Dedifferentiated amniotic fluid mesenchymal stem cell (primary cell): Measurements from ENCODE around the gene MEF2D.

Experiments used
- DNase-seq: peaks from one replicate; pipeline ENCODE4 v3.0.0-alpha.2; 2016; ENCODE audit errors: extremely low spot score

Gene MEF2D

DNA sequence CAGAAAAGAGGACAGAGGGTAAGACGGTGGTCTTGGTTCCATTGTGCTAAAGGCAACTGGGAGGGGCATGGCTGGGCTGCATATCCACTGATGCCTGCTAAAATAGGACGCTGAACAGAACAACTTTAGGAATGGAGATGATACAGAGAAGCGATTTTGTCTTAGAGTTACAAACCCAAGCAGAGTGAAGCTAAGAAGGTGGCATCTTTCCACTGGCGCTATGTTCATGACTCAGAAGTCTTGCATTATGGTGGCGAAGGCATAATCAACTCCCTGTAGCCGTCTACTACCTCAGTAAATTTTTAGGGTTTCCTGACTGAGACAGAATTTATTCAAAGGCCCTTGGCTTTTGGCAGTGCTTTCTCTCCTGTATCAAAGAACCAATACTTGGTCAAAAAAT lies 57.3 kb downstream of the MEF2D start:
- DNase-seq: no peak

DNA sequence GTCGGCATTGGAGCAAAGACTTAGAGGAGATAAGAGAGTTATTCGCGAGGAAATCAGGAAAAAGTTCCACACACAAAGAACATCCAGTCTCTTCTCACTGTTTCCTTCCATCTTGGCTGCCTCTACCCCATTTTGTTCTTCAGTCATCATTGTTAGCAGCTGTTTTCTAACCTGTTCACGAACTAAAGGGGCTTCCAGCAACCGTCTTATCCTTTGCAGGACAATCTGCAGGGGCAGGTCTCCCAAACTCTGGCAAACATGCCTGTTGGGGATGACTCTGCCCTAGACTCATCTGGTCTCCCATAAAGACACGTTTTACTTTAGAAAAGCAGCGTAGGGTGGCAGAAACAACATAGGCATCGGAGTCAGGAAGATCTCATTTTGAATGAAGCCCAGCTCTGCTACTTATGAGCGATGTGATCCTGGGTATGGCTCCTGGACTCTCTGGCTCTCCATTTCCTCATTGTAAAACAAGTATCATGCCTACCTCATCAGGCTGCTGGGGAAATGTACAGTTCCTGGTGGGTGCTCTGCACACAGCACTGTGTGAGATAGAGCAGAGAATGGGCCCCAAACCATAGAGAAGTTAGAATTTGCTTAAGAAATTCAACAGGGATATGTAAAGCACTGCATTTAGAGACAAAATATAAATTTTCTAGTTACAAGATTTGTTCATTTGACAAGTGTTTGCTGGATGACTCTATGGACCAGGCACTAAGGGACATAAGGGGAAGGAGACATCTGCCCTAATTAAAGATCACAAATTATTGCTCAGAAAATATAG lies 59.7 kb downstream of the MEF2D start:
- DNase-seq: no peak

DNA sequence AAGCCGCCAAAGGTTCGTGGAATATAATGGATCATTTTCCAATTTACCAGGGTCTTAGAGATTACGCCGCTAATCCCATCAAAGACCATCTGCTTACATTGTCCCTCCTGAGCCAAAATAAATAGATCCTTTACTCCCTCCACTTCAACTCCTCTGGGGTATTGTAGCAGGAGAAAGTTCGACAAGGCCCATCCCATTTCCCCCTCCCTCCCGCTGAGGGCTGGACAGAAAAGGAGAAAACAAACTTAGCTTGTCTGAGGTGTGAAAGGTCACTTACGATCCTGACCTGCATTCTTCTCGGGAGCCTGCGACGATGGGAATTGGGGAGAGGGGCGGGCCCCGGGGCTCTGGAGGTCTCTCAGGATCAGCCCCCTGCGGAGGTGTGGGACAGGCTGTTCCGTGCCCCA lies 60.8 kb downstream of the MEF2D start:
- DNase-seq: no peak

DNA sequence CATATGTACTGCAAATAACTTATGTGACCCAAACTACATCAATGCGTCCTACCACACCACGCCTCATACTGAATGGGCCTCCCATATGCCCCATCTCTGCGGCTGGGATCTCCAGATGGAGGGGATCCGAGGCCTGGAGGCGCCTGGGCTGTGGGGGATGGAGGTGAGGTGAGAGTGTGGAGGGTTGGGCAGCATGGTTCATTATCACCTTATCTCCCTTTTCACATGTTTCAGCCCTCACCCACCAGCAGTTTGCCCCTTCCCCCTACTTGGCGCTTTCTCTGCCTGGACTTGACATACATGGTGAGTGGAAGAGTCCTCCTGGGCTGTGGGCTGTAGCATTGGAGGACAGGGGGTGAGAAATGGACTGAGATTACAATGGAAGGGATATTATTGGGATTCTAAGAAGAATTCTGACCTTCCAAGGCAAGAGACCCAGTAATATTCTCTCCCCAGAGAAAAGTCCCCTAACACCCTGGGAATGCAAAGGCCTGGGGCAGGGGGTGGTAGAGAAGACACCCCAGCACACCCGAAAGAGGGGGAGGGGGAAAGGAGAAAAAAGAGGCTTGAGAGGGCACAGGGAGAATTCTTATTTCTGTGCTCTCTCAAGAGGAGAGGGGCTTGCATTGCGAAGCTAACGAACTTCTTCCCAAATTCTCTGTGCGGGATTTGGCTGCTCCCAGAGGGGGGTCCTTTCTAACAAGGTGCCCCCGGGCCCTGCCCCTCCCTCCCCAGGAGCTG lies 61.4 kb downstream of the MEF2D start:
- no peak for DNase-seq

DNA sequence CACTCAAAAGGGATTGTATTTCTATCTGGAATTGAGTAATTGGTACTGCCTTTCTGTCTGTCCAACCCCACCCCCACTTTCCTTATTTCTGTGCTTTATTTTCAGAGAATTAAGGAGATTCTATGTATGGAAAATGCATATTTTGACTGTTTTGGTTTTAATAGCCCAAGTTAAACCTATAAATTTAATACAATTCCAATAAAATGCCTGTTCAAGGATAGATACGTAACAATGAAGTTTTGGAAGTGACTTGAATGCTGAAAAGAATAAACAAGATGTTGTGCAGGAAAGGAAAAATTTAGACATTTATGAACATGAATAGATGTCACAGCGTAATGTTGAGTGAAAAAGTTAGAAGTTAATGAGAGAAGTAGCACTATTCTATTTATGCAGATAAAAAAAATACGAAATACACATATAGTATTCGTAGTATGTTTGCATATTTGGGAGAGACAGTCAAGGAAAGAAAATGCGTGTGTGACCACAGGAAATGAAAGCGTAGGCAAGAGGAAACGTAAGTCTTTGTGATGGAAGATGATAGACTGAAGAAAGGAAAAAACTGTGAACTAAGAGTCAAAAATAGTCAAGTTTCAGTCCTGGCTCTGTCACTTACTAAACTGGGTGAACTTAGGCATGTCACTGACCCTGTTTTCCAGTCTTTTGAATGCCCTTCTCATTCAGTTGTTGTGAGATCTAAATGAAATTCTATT lies 62.1 kb downstream of the MEF2D start:
- no peak for DNase-seq

DNA sequence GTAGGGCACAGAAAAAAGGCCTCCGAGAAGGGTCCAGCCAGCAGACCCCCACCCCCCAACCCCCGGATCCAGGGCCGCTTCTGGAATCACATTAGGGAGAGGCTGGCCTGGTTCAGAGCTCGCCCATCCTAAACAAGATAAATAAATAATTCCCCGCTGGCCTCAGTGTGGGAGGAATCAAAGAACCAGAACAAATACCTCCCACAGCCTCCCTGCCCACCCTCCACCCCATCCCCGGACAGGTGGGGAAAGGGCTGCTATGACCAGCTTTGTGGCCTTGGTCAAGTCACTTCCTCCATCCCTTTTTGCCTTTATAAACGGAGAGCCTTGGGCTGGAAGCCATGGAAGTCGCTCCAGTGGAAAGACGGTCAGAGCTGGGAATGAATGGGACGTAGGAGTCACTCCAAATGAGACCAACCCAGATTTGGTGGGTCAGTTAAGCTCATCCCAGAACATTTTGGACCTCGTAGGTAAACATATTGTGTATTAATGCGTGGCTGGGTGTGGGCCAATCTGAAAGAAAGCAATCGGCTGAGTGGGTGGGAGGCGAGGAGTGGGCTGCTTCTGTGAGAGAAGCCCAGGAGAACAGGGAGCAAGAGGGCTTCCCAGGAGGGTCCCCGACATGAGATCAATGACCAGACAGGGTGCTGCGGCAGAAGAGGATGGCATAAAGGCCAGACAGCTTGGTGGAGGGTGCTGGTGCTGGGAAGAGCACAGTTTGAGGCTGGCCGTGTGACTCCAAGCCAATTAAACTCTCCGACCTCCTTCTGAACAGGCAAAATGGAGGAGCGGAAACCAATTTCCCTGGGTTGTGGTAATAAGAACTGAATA lies 63.3 kb downstream of the MEF2D start:
- DNase-seq: no peak

DNA sequence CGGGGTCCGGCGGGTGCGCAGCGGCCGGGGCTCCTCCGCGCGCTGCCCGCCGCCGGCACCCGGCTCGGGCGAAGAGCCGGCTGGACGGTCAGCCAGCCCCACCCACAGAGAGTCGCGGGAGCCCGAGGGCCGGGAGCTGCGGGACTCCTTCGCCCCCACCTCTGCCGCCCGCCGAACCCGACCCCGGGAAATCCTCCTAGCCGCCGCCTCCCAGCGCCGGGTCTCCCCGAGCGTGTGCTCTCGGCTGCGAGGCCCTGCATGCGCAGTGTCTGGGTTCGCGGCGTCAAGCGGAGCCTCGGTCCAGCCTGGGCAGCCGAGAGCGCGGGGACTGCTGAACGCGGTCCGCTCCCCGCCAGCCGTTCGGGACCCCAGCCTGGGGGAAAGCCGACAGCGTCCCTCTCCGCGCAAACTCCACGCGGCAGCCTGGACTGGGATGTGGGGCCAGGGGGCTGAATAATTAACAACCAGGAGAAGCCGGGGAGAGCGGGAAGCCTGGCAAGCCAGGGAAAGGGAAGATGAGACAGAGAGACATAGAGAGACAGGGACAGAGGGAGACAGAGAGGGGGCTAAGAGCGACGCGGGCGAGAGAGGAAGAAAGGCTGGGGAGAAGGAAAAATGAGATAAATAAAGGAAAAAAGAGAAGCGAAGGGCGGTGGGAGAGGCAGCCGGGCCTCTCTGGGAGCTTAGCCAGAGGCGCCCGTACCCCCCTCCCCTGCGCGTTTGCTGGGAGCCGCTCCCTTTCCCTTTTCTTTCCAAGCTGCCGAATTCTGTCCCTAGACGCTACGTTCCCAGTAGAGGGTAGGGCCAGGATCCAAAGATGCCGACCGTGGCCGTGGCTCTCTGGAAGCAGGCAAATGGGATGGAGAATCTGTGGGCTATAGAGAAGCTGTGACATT lies 64.2 kb downstream of the MEF2D start:
- DNase-seq: no peak

DNA sequence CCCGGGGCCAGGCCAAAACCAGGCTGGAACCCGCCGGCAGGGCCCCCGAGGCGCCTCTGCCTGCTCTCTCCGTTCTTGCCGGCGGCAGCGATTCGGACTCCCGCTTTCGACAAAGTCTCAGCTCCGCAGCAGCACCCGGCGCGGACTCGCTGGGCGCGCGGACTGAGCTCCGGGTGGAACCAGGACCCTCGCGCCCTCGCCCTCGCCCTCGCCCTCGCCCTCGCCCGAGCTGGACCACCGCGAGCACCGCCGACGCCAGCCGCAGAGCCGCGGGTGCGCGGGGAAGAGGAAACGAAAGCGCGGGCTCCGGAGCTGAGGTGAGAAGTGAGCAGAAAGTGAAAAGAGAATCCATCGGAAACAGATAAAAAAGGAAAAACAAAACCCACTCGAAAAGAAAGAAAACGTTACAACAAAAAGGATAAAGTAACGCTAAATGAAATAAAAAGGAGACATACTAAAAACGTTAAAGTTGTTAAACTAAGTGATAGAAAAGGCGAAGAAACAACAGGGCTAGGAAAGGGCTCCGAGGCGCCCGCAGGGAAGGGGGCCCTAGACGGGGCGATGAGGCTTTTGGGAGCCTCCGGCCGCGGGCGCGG lies 64.9 kb downstream of the MEF2D start:
- DNase-seq: no peak

DNA sequence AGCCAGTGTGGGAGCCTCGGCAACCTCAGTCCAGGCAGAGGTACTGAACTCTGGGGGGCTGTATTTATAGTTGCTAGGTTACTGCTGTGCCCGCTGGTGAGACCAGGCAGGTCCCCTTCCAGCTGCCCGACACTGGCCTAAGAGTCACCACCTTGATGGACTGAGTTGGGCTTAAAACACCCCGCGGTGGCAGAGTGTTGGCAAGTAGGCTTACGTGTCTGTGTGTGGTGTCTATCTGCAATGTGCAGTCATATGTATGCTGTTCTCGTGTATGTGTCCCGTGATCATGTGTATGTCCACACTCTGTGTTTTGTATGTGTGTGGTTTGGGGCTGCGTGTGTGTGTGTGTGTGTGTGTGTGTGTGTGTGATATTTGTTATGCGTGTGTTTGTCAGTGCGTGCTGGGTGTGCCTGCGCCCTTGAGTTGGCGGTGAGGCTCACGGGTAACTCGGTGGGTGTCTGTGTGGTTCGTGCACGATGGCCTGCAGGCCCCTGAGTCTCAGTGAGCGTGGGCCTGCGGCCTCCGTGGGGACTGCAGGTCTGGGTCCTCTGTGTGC lies 65.5 kb downstream of the MEF2D start:
- DNase-seq: no peak

DNA sequence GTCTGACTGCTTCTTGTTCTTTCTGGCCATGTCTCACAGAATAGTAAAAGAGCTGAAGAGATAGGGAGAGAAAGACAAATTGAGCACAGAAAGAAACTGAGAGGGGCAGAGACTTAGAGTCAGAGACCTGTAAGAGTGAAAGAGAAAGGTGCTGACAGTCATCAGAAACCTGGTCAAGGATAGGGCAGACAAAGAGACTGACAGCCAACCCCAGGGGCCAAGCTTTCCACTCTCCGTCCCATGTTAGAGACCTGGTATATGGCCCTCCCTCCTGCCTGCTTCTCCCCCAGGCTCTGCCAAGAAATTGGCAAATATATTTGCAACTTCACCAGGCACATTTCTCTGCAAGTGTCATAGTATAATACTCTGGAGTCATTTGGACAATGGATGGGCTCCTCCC lies 67.0 kb downstream of the MEF2D start:
- no peak for DNase-seq

DNA sequence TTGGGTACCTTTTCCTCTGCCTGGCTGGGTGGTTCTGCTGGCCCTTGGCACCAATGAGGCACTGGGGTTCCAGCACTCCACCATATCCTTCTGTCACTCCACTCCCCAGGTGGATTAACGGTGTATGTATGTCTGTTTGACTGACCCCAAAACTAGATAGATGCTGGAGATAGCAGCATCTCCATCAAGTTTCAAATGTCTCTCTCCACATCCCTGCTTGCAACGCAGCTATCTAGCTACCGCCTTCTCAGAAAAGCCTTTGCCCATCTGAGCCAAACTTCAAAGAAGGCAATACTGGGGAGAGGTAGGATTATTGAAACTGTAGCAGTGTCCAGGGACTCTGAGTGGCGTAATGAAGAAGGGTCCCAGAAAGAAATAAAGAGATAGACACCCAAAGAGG lies 67.5 kb downstream of the MEF2D start:
- DNase-seq: no peak

DNA sequence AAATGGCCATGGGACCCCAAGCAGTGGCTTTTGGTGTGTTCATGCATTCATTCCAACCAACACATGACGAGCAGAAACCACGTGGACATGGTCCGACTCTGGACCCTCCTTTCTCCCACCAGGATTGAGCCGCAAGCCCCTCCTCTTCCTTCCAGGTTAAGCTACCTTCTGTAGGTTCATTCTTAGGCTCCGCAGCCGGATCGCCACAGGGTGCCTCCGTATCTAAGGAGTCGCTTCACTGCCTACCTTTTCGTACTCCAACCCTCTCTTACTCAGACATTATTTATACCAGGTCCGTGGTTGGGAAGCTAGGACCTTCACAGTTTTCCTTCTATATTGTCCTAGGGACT lies 67.9 kb downstream of the MEF2D start:
- no peak for DNase-seq

DNA sequence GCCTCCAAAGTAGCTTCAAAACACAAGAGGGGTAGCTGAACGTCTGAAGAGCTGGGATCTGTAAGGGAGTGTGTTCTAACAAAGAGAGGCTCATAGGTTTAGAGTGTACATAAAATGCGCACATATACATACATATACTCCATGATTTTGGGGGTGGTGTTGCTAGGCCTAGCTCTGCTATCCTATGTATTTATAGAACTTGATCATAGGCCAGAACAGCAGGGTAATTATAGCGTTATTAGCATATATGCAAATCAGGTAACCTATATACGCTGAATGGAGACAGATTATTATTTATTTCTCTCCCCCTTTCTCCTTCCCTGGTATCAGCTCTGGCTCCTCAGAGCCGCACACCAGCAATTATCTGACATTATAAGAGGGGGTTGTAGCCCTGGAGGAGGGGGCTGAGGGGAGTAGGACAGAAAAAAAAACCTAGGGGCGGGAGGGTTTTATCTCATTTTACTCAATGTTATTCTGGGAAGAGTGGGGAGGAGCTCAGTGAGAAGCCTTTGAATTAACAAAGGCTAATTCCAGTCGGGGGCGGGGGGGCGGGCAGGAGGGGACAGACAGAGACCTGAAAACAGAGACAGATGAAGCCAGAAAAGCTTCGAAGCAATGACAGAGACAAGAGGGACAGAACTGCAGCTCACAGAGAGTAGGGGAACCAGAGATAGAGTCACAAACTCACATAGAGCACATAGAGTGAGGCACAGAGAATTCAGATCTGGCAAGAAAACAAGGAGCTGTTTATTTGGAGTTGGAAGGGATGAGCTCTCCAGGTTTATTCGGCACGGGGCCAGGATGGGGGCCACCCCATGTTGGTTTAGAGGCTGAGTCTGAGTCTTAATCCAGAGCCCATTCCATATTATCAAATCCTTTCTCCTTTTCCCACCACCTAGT lies 68.6 kb downstream of the MEF2D start:
- DNase-seq: no peak

DNA sequence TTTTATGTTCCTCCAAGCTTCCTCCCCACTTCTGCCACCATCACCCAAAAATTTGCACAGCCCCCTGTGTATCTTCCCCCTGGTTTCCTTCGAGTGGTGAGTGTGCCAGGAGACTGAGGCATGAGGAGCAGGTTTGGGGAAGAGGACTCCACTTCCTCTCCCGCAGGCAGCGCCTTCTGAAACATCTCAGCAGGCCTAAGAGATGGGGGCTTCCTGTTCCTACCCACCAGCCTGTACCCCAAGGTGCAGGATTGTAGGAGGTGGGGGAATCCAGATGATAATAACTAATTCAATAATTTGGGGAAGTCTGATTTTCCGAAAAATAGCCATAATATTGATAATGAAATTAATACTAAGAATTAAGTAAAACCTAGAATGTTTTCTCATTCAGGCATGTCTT lies 69.2 kb downstream of the MEF2D start:
- DNase-seq: no peak

DNA sequence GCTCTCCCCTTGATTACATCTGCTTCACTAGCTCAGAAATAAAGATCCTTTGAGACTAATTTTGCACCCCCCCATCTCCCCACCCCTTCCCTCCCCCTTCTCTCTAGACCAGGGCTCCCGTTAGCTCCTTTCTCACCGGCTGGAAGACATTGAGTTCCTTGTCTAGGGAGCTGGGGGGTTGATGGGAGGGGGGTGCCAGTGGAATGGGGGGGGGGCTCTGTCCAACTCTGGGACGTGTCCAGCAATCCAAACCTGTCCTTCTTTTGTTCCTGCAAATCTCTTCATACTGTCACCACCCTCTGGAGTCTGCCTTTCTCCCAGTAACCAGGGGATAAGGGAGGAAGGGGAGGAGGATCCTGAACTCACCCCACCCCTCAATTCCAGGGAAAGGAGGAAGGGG lies 69.7 kb downstream of the MEF2D start:
- DNase-seq: no peak

DNA sequence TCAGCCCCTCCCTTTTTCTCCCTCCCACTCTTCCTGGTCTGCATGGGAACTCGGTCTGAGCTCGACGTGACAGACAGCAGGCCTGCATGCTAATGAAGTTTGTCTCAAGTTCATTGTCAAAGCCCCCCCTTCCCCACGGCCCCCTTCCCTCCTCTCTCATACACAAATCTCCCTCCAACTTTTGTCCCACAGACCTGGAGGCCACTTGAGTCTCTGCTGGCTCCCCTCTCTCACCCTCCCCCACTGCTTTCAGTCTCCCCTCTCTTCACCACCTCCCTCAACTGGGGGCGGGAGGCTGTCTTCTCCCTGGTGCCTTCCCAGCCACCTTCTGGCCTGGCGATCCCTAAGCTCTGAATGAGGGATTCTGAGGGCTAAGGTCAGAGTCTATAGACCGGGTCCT lies 70.3 kb downstream of the MEF2D start:
- no peak for DNase-seq

DNA sequence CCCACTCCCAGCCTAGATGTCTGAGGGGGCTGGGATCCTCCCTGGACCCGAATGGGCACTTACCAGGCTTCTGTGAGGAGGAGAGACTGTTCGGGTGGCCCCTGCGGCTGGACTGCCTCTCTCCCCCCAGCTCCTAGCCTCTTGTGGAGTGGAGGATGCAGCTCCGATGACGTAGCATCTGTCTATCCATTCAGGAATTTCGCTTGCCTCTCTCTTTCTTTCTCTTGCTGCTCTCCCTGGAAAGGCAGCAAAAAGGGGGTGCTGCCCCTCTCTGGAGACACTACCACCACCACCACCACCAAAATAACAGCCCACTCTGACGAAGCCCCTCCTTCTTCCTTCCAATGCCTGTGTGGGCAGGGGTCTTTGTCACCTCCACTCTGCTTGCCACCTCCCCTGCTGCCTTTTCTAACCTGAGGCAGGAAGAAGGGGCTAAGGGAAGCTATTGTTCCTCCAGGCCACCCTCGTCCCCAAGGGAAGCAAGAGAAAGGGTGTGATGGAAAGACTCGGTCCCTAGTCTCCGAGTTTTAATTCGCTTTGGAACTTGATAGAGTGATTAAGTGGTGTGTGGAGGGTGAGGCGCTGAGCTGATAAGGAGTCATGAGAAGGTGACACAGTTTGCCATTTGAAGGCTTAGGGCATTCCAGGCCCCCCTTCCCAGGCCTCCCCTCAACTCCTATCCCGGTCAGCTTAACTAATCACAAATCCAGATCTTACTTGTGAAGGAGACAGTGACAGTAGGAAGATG lies 71.1 kb downstream of the MEF2D start:
- DNase-seq: no peak

DNA sequence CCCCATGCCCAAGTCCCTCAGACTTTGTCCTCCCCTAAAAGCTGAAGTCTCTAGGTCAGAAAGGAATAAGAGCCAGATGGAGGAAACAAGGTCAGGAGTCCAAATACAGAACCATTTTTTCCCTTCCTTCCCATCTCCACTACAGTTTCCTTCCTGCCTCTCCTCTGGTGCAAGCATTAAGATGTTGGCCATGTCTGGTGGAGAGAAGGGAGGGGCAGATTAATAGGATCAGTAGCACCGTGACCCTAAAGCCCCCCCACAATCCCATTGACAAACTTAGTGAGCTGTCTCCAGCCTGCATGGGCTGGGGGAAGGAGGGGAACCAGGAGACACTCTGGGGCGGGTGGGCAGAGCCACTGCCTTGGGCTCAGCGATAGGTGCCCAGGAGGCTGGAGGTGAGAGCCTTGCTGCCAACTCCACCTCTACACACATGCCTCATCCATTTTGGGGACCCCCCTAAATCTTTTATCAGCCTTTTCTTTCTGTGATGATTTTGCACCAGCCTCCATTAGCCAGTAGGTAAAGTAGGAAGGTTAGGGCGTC lies 71.8 kb downstream of the MEF2D start:
- no peak for DNase-seq
